ENCODE results near the gene MORN3.

DNA sequence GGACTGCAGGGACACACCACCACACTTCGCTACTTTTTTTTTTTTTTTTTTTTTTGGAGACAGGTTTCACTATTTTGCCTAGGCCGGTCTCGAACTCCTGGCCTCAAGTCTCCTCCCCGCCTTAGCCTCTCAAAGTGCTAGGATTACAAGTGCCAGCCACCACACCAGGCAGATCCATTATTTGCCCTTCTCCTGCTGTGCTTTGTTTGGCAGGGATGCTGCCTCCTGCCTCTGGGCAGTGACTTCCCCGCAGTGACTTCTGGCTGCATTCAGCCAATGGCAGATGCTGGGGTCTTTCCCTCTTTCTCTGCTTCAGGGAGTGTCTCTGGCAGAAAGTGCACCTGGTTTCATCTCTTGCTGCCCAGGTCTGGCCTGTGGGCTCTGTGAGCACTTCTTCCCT is 6.7 kb upstream of the MORN3 start:
- TF ChIP-seq NFYB (CRISPR knock-in tag; conservative IDR thresholded peaks at IDR 0.05; ENCODE audit: low read depth) (no peak), KAT7 (CRISPR knock-in tag; IDR thresholded peaks at IDR 0.05; ENCODE audit: borderline replicate concordance) (no peak), NR2C2 (CRISPR knock-in tag; IDR thresholded peaks at IDR 0.05) (no peak), TEAD4 (CRISPR knock-in tag; IDR thresholded peaks at IDR 0.05) (no peak), TCF7 (CRISPR knock-in tag; IDR thresholded peaks at IDR 0.05; ENCODE audit: low read depth) (no peak)
- TF ChIP-seq, protein P1, sequence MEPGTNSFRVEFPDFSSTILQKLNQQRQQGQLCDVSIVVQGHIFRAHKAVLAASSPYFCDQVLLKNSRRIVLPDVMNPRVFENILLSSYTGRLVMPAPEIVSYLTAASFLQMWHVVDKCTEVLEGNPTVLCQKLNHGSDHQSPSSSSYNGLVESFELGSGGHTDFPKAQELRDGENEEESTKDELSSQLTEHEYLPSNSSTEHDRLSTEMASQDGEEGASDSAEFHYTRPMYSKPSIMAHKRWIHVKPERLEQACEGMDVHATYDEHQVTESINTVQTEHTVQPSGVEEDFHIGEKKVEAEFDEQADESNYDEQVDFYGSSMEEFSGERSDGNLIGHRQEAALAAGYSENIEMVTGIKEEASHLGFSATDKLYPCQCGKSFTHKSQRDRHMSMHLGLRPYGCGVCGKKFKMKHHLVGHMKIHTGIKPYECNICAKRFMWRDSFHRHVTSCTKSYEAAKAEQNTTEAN (CRISPR knock-in tag; IDR thresholded peaks at IDR 0.05): no peak
- TF ChIP-seq, protein P2, sequence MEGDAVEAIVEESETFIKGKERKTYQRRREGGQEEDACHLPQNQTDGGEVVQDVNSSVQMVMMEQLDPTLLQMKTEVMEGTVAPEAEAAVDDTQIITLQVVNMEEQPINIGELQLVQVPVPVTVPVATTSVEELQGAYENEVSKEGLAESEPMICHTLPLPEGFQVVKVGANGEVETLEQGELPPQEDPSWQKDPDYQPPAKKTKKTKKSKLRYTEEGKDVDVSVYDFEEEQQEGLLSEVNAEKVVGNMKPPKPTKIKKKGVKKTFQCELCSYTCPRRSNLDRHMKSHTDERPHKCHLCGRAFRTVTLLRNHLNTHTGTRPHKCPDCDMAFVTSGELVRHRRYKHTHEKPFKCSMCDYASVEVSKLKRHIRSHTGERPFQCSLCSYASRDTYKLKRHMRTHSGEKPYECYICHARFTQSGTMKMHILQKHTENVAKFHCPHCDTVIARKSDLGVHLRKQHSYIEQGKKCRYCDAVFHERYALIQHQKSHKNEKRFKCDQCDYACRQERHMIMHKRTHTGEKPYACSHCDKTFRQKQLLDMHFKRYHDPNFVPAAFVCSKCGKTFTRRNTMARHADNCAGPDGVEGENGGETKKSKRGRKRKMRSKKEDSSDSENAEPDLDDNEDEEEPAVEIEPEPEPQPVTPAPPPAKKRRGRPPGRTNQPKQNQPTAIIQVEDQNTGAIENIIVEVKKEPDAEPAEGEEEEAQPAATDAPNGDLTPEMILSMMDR (IDR thresholded peaks at IDR 0.05): no peak
- TF ChIP-seq, protein P3, sequence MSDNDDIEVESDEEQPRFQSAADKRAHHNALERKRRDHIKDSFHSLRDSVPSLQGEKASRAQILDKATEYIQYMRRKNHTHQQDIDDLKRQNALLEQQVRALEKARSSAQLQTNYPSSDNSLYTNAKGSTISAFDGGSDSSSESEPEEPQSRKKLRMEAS (CRISPR knock-in tag; IDR thresholded peaks at IDR 0.05): no peak

Data from WTC11 (cell line).